ENCODE measurements around the gene TMEM150B.

The TMEM150B gene

DNA sequence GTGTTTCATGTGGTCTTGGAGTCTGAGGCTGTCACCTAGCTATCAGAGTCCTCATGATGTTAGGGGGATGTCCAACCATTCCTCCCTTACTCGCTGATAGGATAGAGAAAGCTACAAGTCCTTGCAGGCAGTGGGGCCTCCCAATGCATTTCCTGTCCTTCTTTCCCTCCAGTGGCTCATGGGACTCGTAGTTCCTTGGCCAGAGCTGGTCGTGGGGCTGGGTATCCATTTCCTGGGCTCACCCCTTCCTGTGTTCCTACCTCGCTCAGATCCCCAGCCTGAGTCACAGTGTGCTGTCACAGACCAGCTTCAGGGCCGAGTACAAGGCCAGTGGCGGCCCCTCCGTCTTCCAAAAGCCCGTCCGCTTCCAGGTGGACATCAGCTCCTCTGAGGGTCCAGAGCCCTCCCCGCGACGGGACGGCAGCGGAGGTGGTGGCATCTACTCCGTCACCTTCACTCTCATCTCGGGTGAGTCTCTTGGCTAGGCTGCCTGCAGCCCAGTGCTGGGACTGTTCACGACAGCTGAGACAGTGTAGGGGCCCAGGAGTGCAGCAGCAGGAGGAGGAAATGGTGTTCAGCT lies 19.1 kb downstream of the TMEM150B start:
- no peak for DNase-seq (ENCODE audit: low read depth in 2 of 2)

DNA sequence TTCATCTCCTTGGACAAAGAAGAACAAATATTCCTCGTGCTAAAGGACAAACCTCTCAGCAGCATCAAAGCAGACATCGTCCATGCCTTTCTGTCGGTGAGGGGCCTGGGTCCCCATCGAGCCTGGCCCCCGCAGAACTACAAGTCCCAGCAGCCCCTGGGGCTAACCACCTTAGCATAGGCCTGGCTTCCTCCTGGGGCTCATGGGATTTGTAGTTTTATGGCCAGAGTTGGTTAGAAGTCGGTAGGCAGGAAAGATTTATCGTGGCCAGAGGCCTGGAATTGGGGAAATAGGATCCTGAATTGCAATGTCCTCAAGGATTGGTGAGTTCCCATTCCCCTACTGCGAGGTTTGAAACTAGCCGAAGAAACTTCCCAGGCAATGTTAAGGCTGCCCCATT lies 19.6 kb downstream of the TMEM150B start:
- no peak for DNase-seq (ENCODE audit: low read depth in 2 of 2)

DNA sequence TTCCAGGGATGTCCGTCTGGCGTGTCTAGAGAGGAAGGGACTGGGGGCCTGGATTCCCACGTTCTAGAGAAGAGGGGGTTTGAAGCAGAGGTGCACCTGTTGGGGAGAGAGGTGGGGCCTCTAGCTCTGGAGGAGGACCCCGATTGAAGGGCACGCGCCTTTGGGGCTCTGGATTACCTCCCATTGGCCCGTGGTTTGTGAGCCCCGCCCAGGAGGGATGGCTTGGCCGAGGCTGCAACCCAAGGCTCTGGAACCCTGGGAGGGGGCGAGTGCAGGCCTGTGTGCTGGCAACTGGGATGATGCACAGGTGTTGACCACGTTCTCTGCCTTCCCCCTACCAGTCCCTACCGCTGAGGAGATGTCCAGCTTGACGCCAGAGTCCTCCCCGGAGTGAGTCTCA lies 20.2 kb downstream of the TMEM150B start:
- DNase-seq (ENCODE audit: low read depth in 2 of 2) = no peak

DNA sequence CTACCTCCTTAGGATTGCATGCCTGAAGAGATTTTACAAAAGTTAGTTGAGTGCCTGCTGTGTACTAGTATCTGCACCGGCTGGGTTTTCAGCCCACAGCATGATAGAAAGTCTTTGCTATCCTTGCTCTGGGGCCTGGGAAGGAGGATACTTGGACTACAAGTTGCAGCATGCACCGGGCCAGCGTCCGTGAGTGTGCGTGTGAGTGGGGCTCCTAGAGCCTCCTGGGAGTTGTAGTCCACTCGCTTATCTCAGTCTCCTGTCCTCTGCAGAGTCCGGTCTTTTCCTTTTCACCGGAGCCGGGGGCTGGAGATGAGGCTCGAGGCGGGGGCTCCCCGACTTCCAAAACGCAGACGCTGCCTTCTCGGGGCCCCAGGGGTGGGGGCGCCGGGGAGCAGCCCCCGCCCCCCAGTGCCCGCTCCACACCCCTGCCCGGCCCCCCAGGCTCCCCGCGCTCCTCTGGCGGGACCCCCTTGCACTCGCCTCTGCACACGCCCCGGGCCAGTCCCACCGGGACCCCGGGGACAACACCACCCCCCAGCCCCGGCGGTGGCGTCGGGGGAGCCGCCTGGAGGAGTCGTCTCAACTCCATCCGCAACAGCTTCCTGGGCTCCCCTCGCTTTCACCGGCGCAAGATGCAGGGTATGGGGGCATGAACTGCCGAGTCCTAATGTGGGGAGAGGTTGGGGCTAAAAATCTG lies 20.7 kb downstream of the TMEM150B start:
- no peak for DNase-seq (ENCODE audit: low read depth in 2 of 2)

DNA sequence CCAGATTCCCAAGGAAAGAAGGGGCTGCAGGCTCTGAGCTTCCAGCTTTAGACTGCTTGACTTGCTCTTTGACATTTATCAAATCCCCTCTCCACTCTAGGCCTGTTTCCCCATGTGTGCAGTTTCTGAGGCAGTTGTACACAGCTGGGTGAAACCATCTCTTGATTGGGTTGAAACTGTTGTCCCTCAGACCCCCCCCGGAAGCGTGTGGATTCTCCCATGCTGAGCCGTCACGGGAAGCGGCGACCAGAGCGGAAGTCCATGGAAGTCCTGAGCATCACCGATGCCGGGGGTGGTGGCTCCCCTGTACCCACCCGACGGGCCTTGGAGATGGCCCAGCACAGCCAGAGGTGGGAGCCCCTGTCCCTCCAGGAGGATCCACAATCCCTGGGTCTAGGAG lies 21.7 kb downstream of the TMEM150B start:
- DNase-seq (ENCODE audit: low read depth in 2 of 2) = no peak

DNA sequence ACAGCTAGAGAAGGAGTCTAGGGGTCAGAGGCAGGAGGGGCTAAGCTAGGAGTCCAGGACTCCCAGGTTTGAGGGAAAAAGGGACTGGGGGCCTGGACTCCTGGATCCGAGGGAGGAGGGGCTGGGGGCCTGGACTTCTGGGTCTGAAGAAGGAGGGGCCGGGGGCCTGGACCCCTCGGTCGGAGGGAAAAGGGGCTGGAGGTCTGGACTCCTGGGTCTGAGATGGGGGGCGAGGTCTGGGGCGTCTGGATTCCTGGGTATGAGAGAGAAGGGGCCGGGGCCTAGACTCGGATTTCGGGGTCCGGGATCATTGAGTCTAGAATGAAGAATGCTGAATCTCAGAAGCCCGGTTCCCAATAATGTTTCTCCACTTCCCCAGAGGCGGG lies 22.8 kb downstream of the TMEM150B start:
- DNase-seq (ENCODE audit: low read depth in 2 of 2) = no peak

DNA sequence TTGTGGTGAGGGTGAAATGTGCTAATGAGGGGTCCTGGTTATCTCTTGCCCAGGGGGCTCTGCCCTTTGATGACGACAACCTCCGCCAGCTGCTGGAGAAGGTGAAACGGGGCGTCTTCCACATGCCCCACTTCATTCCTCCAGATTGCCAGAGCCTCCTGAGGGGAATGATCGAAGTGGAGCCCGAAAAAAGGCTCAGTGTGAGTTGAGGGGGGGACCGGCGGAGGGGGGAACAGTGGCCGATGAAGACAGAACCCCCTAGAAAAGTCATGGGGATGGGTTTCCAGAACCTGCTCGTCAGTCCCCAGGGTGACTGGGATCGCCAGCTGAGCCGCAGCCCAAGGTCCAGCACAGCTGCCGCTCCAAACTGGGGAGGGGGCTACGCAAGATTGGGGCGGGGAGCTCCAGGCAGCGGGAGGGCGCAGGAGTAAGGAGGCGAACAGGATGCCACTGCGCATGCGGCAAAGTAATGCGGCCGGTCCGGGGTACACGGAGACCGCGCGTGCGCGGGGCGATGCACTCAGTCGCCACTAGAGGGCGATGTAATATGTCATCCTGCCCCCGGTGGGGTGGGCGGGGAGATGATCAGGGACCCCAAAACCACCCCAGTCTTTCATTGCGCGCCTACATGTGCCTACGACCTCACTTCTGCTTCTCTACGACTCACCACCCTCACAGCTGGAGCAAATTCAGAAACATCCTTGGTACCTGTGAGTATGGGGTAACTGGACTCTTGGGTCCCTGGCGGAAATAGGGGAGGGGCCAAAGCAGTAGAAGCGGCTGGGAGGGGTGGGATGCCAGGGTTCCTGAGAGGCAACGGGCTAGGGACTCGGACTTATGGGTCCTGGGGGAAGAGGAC lies 23.5 kb downstream of the TMEM150B start:
- DNase-seq (ENCODE audit: low read depth in 2 of 2) = peak; percentile 90 to 95

DNA sequence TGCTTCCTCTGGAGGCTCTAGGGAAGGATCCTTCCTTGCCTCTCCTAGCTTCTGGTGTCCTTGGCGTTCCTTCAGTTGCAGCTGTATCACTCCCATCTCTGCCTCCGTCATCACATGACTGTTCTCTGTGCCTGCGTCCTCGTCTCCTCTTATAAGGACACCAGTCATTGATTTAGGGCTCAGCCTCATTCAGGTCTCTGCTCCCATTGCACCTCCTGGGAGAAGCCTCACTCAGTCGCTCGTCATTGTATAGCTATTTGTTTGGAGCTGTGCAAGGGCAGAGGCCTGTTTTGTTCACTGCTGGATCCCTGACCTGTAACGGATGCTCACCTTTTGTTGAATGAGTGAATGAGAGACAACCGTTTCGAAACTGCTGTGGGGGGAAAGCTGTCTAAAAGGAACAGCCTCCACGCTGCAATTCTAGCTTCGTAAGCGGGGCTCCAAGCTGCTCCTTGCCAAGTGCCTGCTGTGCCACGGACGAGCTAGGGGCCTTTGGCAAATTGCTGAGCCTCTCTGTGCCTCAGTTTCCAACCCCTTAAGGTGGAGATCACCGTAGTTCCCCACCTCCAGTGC lies 24.2 kb downstream of the TMEM150B start:
- no peak for DNase-seq (ENCODE audit: low read depth in 2 of 2)

DNA sequence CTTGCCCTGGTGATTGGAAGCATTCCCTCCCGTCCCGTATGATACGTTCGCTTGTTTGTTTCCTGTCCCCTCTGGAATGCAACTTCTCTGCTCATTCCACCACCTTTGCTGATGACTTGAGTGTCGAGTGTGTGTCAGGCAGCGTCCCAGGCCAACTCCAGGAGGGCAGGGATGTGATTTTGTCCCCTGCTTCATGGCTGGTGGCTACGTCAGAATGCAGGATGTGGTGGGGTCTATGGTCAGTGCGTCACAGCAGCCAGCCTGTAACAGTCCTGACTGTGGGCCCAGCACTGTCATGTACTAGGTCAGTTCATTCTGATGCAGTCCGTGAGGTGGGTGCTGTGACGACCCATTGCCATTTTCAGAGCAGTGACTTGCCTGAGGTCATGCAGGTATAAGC lies 25.1 kb downstream of the TMEM150B start:
- no peak for DNase-seq (ENCODE audit: low read depth in 2 of 2)

DNA sequence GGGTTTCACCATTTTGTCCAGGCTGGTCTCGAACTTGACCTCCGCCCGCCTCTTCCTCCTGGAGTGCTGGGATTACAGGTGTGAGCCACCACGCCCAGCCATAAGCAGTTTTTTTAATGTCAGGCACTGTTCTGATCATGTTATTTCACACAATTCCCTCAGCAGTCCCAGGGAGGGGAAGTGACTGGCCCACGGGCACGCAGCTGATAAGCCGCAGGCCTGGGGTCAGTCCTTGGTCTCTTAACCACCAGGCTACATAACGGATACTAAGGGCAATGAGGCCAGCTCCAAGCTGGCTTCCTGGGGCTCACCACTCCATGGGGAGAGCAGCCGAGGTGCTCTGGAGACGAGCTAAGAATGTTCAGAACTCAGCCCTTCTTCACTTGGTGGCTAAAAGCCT lies 27.9 kb downstream of the TMEM150B start:
- DNase-seq (ENCODE audit: low read depth in 2 of 2) = no peak

DNA sequence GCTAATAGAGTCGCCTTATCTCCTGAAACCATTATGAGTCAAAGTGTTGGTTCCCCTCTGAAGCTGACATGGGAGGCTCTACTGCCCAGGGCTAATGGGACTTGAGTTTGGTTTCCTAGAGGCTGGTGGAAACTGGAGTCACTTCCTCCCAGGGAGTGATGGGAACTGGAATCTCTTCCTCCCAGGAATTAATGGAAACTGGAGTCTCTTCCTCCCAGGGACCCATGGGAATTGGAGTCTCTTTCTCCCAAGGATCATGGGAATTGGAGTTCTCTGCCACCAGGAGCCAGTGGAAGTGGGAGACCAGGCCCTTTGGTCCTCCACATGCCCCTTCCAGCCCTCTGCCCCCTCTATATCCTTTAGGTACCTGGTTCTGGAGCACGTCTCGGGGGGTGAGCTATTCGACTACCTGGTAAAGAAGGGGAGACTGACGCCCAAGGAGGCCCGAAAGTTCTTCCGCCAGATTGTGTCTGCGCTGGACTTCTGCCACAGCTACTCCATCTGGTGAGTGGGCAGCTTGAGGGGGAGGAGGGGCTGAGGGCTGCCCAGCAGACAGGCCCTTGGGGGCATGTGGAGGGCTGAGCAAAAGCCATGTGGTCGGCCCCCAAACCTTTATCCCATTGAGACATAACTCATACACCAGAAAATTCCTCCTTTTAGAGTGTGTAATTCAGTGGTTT lies 35.9 kb downstream of the TMEM150B start:
- no peak for DNase-seq (ENCODE audit: low read depth in 2 of 2)

DNA sequence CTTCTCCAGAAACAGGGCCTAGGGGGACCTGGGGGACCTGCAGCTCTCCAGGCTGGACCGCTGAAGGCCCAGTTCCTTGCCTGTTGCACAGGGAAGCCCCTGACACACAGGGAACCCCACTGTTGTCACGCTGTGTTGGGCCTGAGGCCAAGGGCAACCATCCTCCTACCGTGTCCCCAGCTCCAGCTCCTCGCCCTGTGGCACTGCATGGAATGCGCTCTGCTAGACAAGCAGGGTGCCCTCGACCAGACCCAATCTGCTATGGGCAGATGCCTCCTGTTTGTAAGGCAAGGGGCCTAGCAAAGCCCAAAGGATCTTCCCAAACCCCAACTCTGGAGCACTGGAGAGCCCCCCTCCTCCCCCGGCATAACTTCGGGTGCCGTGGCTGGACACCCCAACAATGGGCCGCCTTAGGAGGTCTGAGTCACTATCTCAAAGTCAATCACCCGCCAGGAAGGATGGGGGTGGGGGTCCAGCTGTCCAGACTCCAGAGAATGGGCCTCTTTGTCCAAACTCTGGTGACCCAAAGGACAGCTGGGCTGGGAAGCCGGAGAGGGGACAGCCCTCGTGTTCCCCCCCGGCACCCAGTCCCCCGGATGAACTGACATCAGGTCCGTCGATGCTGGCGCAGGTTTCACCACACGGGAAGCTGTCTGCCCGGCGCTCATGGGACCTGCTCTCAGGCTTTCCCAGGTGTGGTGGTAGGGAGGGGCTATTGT lies 37.6 kb downstream of the TMEM150B start:
- DNase-seq (ENCODE audit: low read depth in 2 of 2) = no peak

DNA sequence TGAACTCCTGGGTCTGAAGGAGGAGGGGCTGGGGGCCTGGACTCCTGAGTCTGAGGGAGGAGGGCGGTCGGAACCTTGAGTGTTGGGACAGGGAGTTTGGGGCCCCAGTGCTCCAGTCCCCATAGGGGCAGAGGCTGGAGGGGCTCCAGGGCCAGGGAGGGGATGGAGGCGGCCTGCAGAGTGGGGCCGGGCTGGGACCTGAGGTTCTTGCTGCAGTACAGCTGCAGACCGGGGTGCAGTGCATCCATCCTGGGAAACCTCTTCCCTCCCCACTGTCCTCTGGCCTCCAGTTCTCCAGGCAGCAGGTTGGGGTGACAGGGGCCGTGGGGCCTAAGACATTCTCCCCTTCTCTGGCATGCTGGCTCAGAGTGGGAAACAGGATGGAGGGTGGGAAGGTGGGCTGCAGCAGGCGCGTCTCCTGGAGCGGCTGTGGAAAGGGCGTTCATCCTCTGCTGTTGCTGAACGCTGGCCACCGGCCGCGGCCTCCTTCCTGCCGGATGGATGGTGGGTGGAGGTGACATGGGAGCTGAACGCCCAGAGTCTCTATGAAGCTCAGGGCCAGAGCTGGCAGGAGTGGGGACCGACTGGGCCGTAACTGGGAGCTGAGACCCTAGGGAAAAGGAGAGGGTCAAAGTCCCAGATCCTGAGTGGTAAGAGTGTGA lies 39.8 kb downstream of the TMEM150B start:
- DNase-seq (ENCODE audit: low read depth in 2 of 2) = no peak

DNA sequence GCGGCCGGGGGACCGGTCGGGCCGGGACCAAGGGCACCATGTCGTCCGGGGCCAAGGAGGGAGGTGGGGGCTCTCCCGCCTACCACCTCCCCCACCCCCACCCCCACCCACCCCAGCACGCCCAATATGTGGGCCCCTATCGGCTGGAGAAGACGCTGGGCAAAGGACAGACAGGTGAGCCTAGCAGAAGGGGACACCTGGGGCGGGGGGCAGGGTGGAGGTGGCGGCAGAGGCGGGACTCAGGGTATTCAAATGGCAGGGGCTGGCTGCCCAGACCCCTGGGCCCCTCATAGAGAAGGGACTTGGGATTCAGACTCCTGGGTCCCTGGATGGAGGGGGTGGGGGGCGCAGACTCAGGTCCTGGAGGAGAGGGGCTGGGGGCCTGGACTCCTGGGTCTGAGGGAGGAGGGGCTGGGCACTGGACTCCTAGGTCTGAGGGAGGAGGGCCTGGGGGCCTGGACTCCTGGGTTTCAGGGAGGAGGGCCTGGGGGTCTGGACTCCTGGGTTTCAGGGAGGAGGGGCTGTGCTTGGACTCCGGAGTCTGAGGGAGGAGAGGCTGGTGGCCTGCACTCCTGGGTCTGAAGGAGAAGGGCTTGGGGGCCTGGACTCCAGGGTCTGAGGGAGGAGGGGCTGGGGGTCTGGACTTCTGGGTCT lies 40.6 kb downstream of the TMEM150B start:
- no peak for DNase-seq (ENCODE audit: low read depth in 2 of 2)

DNA sequence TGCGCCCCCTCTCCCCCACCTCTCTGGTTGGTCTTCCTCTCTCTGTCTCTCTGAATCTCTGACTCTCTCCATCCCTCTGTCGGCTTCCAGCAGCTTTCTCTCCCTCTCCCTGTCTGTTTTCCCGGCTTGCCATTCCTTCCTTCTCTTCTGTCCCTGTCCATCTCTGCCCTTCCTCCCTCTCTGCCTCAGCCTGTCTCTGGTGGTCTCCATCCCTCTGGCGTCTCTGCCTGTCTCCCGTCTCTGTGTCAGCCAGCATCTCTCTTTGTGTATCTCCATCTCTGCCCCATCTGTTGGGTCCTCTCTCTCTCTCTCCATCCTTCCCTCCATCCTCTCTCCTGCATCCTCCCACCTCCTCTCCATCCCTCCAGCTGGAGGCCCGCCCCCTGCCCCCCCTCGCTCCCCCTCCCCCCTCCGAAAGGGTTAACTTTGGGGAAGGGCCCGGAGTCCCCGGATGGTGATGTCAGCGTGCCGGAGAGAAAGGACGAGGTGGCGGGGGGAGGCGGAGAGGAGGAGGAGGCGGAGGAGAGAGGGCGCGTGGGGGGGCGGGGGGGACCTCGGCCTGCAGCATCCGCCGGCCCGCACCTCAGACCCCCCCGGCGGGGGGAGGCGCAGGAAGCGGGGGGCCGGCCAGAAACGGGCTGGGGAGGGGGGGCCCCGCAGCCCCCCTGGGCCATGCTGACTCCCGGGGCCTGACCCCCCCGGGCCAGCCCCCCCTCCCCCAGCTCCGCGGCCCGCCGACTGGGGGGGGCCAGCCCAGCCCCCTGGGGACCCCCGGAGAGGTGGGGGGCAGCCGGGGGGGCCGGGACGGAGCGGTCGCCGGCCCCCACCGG lies 41.4 kb downstream of the TMEM150B start, which contains the start of gene BRSK1:
TSS of gene BRSK1 (plus strand) at position 450 of the 830 bp plus-strand sequence. CDS start 446 bp downstream, outside the sequence.
- peak; percentile 22 to 28 for DNase-seq (ENCODE audit: low read depth in 2 of 2)

DNA sequence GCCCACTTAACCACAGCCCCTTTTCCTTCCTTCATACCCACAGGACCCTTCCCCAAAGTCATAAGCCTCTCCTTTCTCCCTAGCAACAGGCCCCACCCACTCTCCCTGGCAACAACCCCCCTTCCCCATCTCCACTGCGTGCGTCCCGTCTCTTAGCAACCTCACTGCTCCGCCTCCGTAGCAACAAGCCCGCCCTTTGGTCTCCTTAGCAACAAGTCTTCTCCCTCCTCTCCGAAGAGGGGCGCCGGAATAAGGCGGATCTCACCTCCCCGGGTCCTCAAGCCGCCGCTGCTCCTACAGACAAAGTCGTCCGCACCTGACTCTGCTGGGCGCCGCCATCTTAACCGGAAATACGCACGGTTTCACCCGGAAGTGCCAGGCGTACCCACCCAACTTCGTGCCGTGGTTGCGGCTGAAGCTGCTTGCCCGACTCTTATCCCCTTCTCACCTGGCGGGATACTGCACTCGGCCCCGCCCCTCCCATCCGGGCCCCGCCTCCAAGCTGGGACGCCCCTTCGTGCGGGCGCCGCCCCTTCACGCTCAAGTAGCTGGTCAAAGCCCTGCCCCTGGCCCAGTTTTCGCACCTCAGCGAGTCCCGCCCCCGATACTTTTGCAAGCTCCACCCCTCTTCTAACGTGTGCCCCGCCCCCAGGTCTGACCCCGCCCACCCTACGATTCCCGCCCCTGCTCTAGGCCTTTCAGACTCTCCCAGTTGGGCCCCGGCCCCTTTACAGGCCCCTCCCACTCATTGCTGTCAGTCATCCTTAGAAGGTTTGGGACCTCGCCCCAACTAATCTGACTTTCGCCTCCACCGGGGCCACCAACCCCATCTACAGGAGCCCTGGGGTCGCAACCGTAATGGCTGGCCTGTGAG lies 45.1 kb downstream of the TMEM150B start, which contains the start of gene HSPBP1:
TSS of gene HSPBP1 (minus strand) at position 341 of the 874 bp plus-strand sequence. CDS start 502 bp downstream, outside the sequence.
- DNase-seq (ENCODE audit: low read depth in 2 of 2) = peak; percentile 85 to 90

DNA sequence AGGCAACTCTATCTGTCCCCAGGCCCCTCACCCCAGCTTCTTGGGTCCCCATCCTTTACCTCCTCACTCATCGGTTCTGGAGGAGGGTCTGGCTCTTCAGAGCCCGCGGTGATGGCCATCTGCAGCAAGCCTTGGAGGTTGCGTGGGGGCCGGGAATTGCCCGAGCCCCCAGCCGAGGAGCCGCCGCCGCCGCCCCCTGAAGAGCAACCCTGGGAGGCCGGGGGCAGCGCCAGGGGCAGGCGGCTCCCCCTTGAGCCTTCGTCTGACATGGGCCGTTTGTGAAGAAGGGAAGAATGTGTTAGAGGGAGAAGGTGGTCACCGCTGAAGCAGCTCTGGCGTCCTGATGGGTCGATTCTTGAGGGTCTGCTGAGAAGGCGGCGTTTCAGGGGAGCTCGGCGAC lies 45.8 kb downstream of the TMEM150B start:
- DNase-seq (ENCODE audit: low read depth in 2 of 2) = no peak

Data from activated CD8-positive, alpha-beta memory T cell treated with anti-CD3 and anti-CD28 coated beads for 4 hours (primary cell).